IPS DF 6.9 (cell line): ENCODE data around the gene ZNF195.
"Not testable (repeated sequence)": the region's sequence is repeated elsewhere in the genome, so short reads cannot be mapped to it uniquely, and the experiment has no call there.

Experiments
- DNase-seq: peaks from one replicate; pipeline ENCODE4 v3.0.0-alpha.2; 2013; ENCODE audit warnings: low read depth, low spot score
- H3K27ac ChIP-seq: one replicate; pipeline ENCODE4 v1.5.1; 2013; ENCODE audit warnings: low read length, control low read depth
- H3K27me3 ChIP-seq: 2 replicates; pipeline ENCODE4 v1.6.1; 2013; ENCODE audit warnings: mild to moderate bottlenecking, low read length; ENCODE audit not compliant: control insufficient read depth, insufficient read depth
- H3K36me3 ChIP-seq: 2 replicates; pipeline ENCODE4 v1.6.1; 2013; ENCODE audit warnings: low read length; ENCODE audit not compliant: control insufficient read depth, insufficient read depth
- H3K4me1 ChIP-seq: 2 replicates; pipeline ENCODE4 v1.6.1; 2013; ENCODE audit warnings: low read length; ENCODE audit not compliant: control insufficient read depth, insufficient read depth
- H3K4me3 ChIP-seq: 2 replicates; pipeline ENCODE4 v1.5.1; 2013; ENCODE audit warnings: mild to moderate bottlenecking, low read length
- H3K9me3 ChIP-seq: 2 replicates; pipeline ENCODE4 v1.6.1; 2013; ENCODE audit warnings: low read length, inconsistent platforms; ENCODE audit not compliant: control insufficient read depth, insufficient read depth
- WGBS: extraction: QIAGEN DNeasy Blood & Tissue Kit; methylation state at CpG from one replicate; pipeline ENCODE4 v1.1.7; 2013; ENCODE audit warnings: mixed read lengths, missing lambda C conversion rate; ENCODE audit not compliant: insufficient read length, insufficient coverage; 5-methylcytosine and 5-hydroxymethylcytosine counted together

ZNF195 gene

DNA sequence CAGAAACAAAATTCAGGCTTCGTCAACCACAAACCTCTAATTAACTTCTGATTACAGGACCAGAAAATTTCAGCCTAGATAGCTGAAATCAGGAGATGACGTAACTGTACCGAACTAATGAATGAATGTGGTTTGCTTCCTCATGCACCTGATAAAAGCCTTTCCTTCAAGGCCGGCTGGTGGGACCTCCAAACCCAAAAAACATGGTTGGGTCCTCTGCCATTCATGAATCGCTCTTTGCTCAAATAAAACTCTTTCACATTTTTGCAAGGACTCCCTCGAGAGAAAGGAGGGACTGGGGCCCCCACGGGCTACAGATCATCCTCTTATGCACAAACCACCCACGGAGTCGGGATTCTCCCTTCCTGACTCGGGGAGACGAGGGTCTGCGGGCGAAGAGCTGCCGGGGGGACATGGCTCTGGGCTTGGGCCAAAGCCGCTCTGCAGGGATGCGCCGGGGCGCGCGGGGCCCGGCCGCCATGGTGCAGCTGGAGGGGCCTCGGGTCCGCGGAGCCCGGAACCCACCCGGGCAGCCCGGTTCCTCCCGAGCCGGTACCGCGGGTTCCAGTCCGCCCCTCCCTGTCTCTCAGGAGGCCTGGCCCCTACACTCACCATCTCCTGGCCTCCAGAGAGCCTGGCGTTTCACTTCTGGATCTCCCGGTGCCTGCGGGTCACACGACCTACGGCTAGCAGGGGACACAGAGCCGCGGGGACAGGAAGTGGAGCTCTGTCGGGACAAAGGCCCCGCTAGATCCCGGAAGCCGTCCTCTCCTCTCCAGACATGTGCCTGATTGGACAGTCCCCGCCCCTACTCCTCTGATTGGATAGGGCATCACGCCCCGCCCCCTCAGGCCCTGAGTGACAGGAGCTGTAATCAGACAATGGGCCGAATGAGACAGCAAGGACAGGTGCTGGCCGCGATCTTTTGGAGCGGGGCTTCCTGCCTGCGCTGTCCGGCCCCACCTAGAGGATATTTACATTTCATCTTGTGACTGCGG, at the start of gene ZNF195:
ZNF195 (minus strand) TSS at position 721 of the 998 bp plus-strand sequence; CDS start at position 615, 106 bp downstream.
- Histone ChIP-seq H3K27ac (no peak within 1 kb of the TSS), H3K36me3 (peaks cover 10% of the 10 kb centered on the region; the same call in 1 of the 2 replicates), H3K4me3 (peak within 1 kb of the TSS; percentile 98), H3K4me1 (peaks cover 3% of the 10 kb centered on the region), H3K9me3 (no peaks in the 10 kb centered on the region), H3K27me3 (no peaks in the 10 kb centered on the region)
- no CpG with 5 or more reads among the region's 54 CpGs for WGBS
- DNase-seq, result peak; percentile 99

DNA sequence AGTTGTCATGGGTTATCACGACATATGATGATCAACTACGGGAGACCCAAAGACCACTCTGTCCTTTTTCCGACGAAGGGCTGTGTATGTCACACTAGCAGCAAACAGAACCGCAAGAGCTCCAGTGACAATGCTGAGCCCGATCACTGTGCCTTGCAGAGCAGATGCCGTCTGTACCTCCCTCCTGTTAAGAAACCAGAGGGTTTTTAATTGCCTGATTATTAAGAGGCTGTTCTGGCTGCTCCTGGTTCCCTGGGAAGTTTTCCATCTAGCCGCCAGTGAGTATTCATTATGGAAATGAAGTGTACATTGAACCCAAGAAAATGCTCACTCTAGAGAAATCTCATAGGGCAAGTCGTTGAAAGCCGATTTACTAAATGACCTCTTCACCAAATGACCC, 49.1 kb upstream of the ZNF195 start:
- not testable (repeated sequence) for H3K36me3 ChIP-seq, H3K4me3 ChIP-seq, H3K4me1 ChIP-seq, H3K27me3 ChIP-seq, DNase-seq, H3K27ac ChIP-seq, H3K9me3 ChIP-seq
- no CpG with 5 or more reads among the region's 10 CpGs for WGBS

DNA sequence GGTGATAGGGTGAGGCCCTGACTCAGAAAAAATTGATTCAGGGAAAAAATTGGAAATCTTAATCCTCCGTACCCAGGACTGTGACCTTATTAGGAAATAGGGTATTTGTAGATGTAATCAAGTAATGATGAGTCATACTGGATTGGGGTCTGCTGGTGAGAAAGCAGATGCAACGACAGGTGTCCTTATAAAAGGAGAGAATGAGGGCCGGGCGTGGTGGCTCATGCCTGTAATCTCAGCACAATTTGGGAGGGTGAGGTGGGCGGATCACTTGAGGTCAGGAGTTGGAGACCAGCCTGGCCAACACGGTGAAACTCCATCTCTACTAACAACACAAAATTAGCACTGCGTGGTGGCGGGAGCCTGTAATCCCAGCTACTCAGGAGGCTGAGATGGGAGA, 47.6 kb upstream of the ZNF195 start:
- not testable (repeated sequence) for H3K9me3 ChIP-seq, DNase-seq, H3K27ac ChIP-seq, H3K27me3 ChIP-seq, H3K4me1 ChIP-seq, H3K4me3 ChIP-seq, H3K36me3 ChIP-seq
- no CpG with 5 or more reads among the region's 8 CpGs for WGBS

DNA sequence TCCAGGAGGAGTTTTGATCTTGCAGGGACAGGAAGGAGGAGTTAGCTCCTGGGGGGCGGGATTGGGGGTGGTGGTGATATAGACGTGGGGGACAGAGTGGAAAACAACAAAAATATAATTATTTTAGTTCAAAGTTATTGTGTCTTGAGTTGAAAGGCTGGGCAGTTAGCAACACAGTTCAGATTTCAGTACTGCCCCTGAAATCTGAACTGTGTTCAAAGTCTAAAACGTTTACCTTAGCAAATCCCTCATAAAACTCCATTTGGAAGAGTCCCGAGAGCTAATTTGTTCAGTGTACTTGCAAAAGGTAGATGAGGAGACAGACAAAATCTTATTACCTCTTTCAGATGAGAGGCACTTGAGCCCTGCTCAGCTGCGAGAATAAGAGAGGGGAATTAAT, 45.0 kb upstream of the ZNF195 start:
- not testable (repeated sequence) for H3K27ac ChIP-seq, H3K4me1 ChIP-seq, H3K36me3 ChIP-seq, H3K4me3 ChIP-seq, H3K27me3 ChIP-seq, DNase-seq, H3K9me3 ChIP-seq
- no CpG with 5 or more reads among the region's 5 CpGs for WGBS

DNA sequence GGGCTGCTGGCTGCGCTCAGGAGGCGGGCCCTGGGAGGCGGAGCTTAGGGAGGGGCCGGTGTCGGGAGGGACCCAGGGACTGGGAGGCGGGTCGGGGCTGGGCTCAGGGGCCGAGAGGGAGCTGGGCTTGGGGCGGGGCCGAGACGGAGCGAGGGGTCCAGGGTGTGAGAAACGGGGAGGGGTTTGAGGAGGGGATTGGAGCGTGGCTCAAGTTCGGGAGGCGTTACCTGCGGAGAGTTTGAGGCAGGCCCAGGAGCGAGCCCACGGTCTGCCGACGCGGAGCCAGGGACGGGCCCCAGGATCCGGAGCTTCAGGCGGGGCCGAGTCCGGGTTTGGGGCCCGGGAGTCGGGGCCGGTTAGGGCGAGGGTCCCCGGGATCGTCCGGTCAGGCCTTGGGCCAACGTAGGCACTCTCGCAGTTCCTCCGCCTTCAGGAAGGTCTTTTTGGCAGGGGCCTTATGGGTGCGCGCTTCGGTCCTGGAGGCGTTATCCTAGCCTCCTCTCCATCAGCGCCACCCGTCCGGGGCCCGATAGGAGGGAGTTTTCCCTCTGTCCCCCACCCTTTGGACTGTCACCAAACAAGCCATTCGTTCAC, 44.3 kb upstream of the ZNF195 start:
- H3K9me3 ChIP-seq, DNase-seq, H3K27ac ChIP-seq, H3K36me3 ChIP-seq, H3K27me3 ChIP-seq, H3K4me1 ChIP-seq: not testable (repeated sequence)
- no CpG with 5 or more reads among the region's 46 CpGs for WGBS
- H3K4me3 ChIP-seq, result peak overlapping the region; percentile 61; the same call in 1 of the 2 replicates

DNA sequence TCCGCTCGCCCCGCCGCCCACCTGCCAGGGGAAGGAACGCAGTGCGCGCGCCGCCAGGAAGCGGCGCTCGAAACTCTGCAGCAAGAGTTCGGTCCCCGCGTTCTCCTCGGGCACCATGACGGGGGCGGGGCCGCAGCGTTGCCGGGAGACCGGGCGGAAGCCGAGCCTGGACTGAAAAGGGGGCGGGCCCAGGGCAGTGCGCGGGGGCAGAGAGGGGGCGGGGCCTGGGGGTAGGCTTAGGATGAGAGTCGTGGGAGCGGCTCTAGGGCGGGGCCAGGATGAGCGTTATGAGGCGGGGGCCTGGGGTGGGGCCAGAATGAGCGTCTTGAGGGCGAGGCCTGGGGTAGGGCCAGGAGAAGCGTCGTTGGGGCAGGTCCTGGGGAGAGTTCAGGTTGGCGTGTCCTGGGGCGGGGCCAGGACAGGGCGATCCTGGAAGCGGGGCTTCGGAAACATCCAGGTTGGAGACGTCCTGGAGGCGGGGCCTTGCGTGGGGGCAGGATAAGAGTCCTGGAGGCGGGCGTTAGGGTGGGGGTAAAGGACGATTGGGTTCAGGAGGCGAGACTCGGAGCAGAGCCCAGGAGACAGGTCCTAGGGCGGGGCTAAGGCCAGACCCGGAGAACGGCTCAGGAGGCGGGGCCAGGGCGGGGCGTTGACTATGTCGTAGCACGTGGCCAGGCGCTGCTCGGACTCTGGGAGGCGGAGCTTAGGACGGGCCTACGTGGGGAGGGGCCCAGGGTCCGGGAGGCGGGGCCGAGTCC, 43.6 kb upstream of the ZNF195 start:
- not testable (repeated sequence) for H3K27ac ChIP-seq
- WGBS, result no CpG with 5 or more reads among the region's 66 CpGs

DNA sequence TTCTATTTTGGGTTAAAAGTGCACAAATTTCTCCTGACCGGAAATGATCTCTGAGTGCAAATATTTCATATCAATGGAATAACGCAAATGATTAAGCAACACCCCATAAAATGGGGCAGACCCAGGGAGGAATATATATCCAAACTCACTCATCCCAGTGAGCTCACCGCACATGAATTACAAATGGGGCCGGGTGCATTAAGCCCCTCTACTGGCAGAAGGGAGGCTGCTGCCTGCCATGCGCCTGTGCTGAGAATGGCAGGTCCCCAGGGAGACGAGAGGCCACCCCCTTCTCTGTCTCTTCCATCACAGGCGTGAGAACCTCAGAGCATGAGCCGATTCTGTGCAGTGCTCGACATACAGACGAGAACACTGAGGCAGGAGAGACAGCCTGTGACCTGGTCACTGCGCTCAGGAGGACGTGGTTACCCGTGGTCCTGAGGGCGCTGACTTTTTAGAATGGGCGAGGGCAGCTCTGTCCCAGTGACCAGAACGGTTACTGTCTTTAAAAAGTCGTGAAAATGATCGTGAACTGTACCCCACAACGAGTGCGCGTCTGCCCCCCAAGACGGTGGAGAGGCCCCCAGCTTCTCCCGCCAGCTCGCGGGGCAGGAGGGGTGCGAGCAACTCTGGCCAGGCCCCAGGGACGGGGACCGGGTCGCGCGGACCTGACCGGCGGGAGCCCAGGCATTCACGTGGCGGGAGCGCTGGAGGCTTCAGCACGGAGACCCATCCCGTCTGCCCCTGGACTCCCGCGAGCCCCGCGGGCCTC, 42.8 kb upstream of the ZNF195 start:
- H3K4me1 ChIP-seq, DNase-seq, H3K36me3 ChIP-seq, H3K9me3 ChIP-seq, H3K27me3 ChIP-seq, H3K27ac ChIP-seq: not testable (repeated sequence)
- WGBS, result no CpG with 5 or more reads among the region's 42 CpGs
- peak overlapping the region; percentile 57; the same call in 1 of the 2 replicates for H3K4me3 ChIP-seq

More for the DNA sequence above, 43.6 kb upstream of the ZNF195 start:
- H3K4me3 ChIP-seq, result peak overlapping the region; percentile 57; the same call in 1 of the 2 replicates
- H3K9me3 ChIP-seq, H3K36me3 ChIP-seq, H3K4me1 ChIP-seq, H3K27me3 ChIP-seq: not testable (repeated sequence)
- DNase-seq, result peak; percentile 67

DNA sequence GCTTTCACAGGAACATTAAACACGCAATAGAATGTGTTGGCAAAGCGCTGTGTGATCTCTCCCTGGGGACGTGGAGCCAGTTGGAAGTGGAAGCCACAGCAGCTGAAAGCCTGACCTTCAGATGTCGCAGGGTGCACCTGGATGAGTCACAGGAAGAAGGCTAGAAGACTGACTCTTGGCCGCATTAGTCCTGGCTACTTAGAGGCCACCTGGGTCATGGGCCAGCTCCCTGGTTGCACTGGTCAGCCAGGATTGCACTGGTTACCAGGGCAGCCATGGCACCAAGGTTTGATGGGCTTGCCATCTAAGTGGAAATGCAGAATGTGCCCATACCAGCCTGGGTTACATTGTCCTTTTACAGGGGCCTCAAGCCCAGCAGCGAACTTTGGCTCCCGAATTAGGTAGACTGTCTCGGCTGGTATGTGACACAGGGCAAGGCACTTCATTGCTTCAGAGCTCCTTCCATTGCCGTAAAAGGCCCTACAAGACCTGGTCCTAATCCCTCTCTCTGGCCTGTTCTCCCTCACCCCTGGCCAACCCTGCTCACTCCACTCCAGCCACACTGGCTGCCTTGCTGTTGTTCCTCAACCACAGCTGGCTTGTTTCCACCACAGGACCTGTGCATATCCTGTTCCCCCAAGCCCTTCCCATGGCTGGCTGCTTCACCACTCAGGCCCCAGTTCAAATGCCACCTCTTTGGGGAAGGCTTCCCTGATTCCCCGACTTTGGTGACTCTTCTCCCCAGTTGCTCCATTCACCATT, 41.5 kb upstream of the ZNF195 start:
- not testable (repeated sequence) for H3K36me3 ChIP-seq, H3K4me3 ChIP-seq, DNase-seq, H3K27ac ChIP-seq, H3K9me3 ChIP-seq, H3K4me1 ChIP-seq, H3K27me3 ChIP-seq
- WGBS, result no CpG with 5 or more reads among the region's 10 CpGs

DNA sequence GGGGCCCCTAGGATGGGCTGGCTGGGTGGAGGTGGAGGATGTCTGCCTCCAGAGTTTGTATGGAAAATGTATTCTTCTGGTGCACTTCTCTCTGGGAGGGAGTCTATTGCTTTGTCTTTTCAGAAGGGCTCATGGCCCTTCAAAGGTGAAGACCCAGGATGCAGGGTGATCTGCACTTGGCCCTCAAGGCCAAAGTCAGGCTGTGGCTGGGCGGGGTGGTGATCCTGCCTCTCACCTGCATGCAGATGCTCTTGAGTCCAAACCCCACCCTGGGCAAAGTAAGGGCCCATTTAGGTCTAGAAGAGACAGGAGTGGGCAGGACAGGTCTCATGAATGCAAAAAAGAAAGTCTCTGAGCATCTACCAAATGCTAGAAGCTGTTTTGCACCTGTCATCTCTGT, 40.5 kb upstream of the ZNF195 start:
- not testable (repeated sequence) for H3K4me1 ChIP-seq, H3K4me3 ChIP-seq, H3K27me3 ChIP-seq, H3K9me3 ChIP-seq, DNase-seq, H3K36me3 ChIP-seq, H3K27ac ChIP-seq
- WGBS, result no CpG with 5 or more reads among the region's 1 CpG
